ENCODE measurements around the gene DDX59.

DNA sequence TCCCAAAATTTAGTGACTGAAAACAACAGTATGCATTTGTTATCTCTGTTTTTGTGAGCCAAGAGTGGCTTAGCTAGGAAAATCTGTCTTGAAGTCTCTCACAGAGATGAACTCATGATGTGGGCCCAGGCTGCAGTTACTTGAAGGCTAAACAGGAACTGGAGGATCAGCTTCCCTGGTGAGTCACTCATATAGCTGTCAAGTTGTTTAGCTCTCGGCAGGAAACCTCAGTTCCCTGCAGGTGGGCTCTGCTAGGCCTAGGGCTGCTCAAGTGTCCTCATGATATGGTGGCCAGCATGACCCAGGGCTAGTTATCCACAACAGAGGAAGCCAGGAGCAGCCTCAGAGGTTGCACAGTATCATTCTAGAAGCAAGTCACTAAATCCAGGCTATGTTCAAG, 30.2 kb upstream of the DDX59 start:
- TF ChIP-seq CEBPB (IDR thresholded peaks at IDR 0.05; ENCODE audit: low read depth) (no peak), POLR2A (IDR thresholded peaks at IDR 0.05; ENCODE audit: borderline replicate concordance, extremely low read depth, insufficient read depth, insufficient read length) (no peak), SIN3A (IDR thresholded peaks at IDR 0.05; ENCODE audit: low read depth) (no peak), ZNF274 (IDR thresholded peaks at IDR 0.05; ENCODE audit: low read depth, low read length) (no peak), POLR2AphosphoS5 (IDR thresholded peaks at IDR 0.05; ENCODE audit: low read depth, low read length) (no peak), ELF1 (IDR thresholded peaks at IDR 0.05; ENCODE audit: borderline replicate concordance, low read depth) (no peak), EZH2phosphoT487 (IDR thresholded peaks at IDR 0.05; ENCODE audit: borderline replicate concordance) (no peak), EZH2 (IDR thresholded peaks at IDR 0.05) (no peak), JUND (IDR thresholded peaks at IDR 0.05) (no peak)
- TF ChIP-seq, protein P1, sequence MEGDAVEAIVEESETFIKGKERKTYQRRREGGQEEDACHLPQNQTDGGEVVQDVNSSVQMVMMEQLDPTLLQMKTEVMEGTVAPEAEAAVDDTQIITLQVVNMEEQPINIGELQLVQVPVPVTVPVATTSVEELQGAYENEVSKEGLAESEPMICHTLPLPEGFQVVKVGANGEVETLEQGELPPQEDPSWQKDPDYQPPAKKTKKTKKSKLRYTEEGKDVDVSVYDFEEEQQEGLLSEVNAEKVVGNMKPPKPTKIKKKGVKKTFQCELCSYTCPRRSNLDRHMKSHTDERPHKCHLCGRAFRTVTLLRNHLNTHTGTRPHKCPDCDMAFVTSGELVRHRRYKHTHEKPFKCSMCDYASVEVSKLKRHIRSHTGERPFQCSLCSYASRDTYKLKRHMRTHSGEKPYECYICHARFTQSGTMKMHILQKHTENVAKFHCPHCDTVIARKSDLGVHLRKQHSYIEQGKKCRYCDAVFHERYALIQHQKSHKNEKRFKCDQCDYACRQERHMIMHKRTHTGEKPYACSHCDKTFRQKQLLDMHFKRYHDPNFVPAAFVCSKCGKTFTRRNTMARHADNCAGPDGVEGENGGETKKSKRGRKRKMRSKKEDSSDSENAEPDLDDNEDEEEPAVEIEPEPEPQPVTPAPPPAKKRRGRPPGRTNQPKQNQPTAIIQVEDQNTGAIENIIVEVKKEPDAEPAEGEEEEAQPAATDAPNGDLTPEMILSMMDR (IDR thresholded peaks at IDR 0.05 in 2 of 3, conservative IDR thresholded peaks at IDR 0.05 in 1 of 3; ENCODE audit: borderline replicate concordance in 1 of 3, insufficient read depth in 1 of 3, low read depth in 2 of 3, low read length in 2 of 3): no peak
- TF ChIP-seq, protein P2, sequence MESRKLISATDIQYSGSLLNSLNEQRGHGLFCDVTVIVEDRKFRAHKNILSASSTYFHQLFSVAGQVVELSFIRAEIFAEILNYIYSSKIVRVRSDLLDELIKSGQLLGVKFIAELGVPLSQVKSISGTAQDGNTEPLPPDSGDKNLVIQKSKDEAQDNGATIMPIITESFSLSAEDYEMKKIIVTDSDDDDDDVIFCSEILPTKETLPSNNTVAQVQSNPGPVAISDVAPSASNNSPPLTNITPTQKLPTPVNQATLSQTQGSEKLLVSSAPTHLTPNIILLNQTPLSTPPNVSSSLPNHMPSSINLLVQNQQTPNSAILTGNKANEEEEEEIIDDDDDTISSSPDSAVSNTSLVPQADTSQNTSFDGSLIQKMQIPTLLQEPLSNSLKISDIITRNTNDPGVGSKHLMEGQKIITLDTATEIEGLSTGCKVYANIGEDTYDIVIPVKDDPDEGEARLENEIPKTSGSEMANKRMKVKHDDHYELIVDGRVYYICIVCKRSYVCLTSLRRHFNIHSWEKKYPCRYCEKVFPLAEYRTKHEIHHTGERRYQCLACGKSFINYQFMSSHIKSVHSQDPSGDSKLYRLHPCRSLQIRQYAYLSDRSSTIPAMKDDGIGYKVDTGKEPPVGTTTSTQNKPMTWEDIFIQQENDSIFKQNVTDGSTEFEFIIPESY (IDR thresholded peaks at IDR 0.05; ENCODE audit: extremely low read depth, insufficient replicate concordance, low read length): no peak
